Effector memory CD8-positive, alpha-beta T cell (primary cell): ENCODE measurements around the gene BCAP31.
"Not testable (repeated sequence)": the region's sequence is repeated elsewhere in the genome, so short reads cannot be mapped to it uniquely, and the experiment has no call there.

Experiments
- ATAC-seq: fragments of 150-1000 bp; cut with Tn5 transposase; replicated peaks from 2 replicates; pipeline ENCODE4 v1.10.0; 2021; ENCODE audit warnings: mild to moderate bottlenecking, moderate library complexity
- DNase-seq, 3 experiments: peaks; one replicate each; pipeline ENCODE4 v3.0.0; 2021
- H3K27ac Mint-ChIP-seq, 2 donors: one replicate each; pipeline ENCODE4 v1.8.0; 2022; ENCODE audit warnings: mild to moderate bottlenecking in 2 of 2, mixed read lengths in 2 of 2, moderate library complexity in 2 of 2
- H3K27me3 Mint-ChIP-seq, 2 donors: one replicate each; pipeline ENCODE4 v1.8.0; 2022; ENCODE audit warnings: mixed read lengths in 2 of 2
- H3K36me3 Mint-ChIP-seq: one replicate; pipeline ENCODE4 v1.8.0; 2022; ENCODE audit warnings: mild to moderate bottlenecking, moderate library complexity, mixed read lengths; ENCODE audit not compliant: insufficient read depth
- H3K4me1 Mint-ChIP-seq, 2 donors: one replicate each; pipeline ENCODE4 v1.8.0; 2022; ENCODE audit warnings: low read depth in 2 of 2, mixed read lengths in 2 of 2
- H3K4me3 Mint-ChIP-seq, 2 donors: one replicate each; pipeline ENCODE4 v1.8.0; 2022; ENCODE audit warnings: mild to moderate bottlenecking in 2 of 2, mixed read lengths in 2 of 2, moderate library complexity in 2 of 2
- H3K9me3 Mint-ChIP-seq, 2 donors: one replicate each; pipeline ENCODE4 v1.8.0; 2022; ENCODE audit warnings: mixed read lengths in 2 of 2

Gene BCAP31

DNA sequence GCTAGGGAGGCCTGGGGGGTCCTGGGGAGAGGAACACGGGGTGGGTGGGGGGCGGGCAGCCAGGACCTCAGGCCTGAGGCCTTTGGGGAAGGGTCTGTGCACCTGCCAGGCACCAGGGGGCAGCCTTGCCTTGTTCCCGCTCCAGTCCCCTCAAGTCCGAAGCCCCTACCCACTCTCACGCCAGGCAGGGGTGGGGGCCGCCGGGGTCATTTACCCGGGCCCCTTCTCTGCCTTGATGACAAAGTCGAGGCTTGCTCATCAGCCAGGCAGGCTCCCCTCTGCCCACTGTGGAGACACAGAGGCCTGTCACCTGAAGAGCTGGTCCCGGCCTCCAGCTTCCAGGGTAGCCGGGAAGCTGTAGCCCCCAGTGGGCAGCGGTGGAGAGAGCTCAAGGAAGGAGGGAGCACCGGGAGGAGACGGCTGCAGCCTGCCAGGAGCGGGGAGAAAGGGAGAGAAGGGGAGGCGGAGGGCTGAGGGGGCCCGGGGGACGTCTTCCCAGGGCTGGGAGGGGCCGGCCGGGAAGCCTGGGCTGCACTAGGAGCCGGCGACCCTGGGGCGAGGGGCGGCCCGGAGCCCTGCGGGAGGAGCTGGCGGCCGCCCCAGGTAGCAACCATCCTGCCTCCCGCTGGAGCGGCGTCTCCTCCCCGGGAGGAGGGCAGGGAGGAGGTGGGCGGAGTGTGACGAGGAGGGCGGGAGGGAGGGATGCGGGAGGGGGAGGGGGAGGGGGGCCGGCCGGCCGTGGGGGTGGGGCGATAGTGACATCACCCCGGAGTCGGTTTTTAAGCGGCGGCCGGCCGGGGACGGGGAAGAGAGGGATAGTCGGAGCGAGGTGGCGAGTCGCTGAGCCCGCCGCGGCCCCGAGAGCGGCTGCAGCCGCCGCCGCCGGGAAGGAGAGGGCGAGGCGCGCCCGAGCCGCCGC lies 36.8 kb downstream of the BCAP31 start, which contains the start of gene SLC6A8:
Gene SLC6A8, plus strand, starts transcription at position 806 of the 919 bp plus-strand sequence. CDS start 649 bp downstream, outside the sequence.
- ATAC-seq (peak; percentile 46), DNase-seq (no peak)
- Mint-ChIP-seq H3K27me3 (peaks cover 0 to 8% of the 10 kb centered on the region in 2 donors), H3K36me3 (no peaks in the 10 kb centered on the region), H3K4me3 (peak within 1 kb of the TSS; percentile 83 to 86), H3K4me1 (no peaks in the 10 kb centered on the region), H3K27ac (peak within 1 kb of the TSS in 1 of 2 donors; percentile 87), H3K9me3 (no peaks in the 10 kb centered on the region)

GRCh38 chrX:153686711-153687110 lies 37.5 kb downstream of the BCAP31 start:
- no peaks in the 10 kb centered on the region for H3K36me3 Mint-ChIP-seq
- DNase-seq (no peak), ATAC-seq (no peak)
- H3K4me1 Mint-ChIP-seq = no peaks in the 10 kb centered on the region
- peaks cover 0 to 8% of the 10 kb centered on the region in 2 donors for H3K27me3 Mint-ChIP-seq
- H3K4me3 Mint-ChIP-seq = peak overlapping the region; percentile 18 to 51
- H3K27ac Mint-ChIP-seq = no peak overlapping the region
- H3K9me3 Mint-ChIP-seq = no peaks in the 10 kb centered on the region

GRCh38 chrX:153685751-153686696 lies 38.2 kb downstream of the BCAP31 start:
- Mint-ChIP-seq H3K27ac (no peak overlapping the region), H3K9me3 (no peaks in the 10 kb centered on the region), H3K4me1 (no peaks in the 10 kb centered on the region), H3K4me3 (peak overlapping the region in 1 of 2 donors; percentile 51), H3K36me3 (no peaks in the 10 kb centered on the region), H3K27me3 (peaks cover 0 to 8% of the 10 kb centered on the region in 2 donors)
- DNase-seq = no peak
- ATAC-seq = no peak

DNA sequence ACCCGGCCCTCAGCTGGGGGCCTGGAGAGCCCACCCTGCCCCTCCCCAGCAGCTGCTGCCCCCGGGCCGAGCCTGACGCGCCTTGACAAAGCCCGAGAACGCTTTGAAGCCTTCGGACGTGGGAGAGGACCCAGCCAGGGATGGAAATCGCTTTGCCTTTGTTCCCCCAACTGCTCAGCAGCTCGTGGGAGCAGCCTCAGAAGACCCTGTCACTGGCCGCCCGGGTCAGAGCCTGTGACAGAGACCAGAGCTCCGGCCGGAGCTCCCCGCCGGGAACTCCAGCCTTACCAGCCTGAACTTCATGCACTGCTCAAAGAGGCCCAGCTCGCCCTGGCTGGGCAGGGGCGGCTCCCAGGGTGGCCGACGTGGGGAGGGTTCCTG lies 39.0 kb downstream of the BCAP31 start:
- ATAC-seq (no peak), DNase-seq (no peak)
- Mint-ChIP-seq H3K4me3 (no peak overlapping the region), H3K36me3 (no peaks in the 10 kb centered on the region), H3K27ac (no peak overlapping the region), H3K4me1 (no peaks in the 10 kb centered on the region), H3K27me3 (peaks cover 0 to 12% of the 10 kb centered on the region in 2 donors), H3K9me3 (no peaks in the 10 kb centered on the region)

DNA sequence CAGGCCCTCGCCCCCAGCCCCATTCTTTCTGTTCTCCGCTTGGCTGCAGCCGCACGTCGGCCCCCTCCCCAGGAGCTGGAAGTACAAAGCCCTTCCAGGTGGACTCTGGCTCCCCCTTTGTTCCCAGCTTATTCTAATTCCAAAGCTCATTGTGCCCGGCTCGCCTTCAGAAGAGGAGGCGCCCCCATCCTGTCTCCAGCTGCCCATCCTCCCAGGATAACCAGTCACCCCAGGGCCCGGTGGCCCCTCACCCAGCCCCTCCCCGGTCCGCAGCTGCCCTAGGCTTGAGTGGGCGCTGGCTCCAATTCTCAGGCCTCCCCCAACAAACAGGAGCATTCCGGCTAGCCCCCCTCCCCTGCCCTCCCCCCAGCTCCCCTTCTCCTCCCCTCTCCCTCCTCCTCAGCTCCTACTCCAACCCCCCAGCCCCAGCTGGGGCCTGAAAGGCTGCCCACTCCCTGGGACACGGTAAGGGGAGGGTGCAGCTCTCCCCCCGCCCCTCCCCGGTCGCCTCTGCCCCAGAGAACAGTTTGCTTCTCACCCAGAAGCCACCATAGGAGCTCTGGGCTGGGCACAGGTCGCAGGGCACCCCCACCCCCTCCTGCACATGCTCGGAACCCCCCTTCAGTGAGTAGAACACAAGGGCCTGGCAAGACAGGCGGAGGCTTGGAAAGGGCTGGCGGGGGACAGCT lies 39.6 kb downstream of the BCAP31 start:
- no peak overlapping the region for H3K27ac Mint-ChIP-seq
- H3K4me1 Mint-ChIP-seq = no peaks in the 10 kb centered on the region
- H3K4me3 Mint-ChIP-seq = no peak overlapping the region
- H3K9me3 Mint-ChIP-seq = no peaks in the 10 kb centered on the region
- ATAC-seq (no peak), DNase-seq (no peak)
- no peaks in the 10 kb centered on the region for H3K36me3 Mint-ChIP-seq
- peaks cover 0 to 17% of the 10 kb centered on the region in 2 donors for H3K27me3 Mint-ChIP-seq

DNA sequence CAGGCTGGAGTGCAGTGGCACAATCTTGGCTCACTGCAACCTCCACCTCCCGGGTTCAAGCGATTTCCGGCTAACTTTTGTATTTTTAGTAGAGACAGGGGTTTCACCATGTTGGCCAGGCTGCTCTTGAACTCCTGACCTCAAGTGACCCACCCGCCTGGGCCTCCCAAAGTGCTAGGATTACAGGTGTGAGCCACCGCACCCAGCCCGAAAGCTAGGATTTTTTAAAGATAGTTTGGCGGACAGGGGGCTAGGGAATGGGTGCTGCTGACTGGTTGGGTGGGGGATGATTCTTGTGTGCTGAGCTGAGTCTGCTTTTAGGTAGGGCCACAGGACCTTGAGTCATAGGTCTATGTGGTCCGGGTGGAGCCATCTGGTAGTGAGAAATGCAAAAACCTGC lies 40.7 kb downstream of the BCAP31 start:
- not testable (repeated sequence) for H3K27ac Mint-ChIP-seq, H3K36me3 Mint-ChIP-seq, H3K9me3 Mint-ChIP-seq, ATAC-seq, DNase-seq, H3K4me1 Mint-ChIP-seq, H3K4me3 Mint-ChIP-seq
- peaks cover 0 to 18% of the 10 kb centered on the region in 2 donors for H3K27me3 Mint-ChIP-seq

DNA sequence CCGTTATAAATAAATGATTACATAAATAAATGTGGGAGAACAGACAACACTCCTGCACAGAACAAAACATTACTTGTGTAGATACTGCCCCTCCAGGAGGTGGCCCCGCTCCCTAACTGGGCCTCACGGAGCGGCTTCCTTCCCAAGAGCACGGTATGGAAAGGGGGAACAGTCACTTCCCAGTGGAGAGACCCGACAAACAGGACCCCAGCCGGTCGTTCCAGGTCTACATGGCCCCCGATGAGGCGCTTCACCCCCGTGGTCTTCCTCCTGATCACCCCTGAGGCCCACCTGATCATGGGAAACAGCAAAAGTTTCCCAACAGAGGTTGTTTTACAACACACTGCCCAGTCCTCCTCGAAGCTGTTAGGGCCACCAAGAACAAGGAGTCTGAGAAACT lies 43.0 kb downstream of the BCAP31 start:
- Mint-ChIP-seq H3K9me3 (no peaks in the 10 kb centered on the region), H3K4me1 (no peaks in the 10 kb centered on the region), H3K36me3 (no peaks in the 10 kb centered on the region), H3K27ac (no peak overlapping the region), H3K4me3 (no peak overlapping the region), H3K27me3 (peaks cover 0 to 10% of the 10 kb centered on the region in 2 donors)
- ATAC-seq (no peak), DNase-seq (no peak)

DNA sequence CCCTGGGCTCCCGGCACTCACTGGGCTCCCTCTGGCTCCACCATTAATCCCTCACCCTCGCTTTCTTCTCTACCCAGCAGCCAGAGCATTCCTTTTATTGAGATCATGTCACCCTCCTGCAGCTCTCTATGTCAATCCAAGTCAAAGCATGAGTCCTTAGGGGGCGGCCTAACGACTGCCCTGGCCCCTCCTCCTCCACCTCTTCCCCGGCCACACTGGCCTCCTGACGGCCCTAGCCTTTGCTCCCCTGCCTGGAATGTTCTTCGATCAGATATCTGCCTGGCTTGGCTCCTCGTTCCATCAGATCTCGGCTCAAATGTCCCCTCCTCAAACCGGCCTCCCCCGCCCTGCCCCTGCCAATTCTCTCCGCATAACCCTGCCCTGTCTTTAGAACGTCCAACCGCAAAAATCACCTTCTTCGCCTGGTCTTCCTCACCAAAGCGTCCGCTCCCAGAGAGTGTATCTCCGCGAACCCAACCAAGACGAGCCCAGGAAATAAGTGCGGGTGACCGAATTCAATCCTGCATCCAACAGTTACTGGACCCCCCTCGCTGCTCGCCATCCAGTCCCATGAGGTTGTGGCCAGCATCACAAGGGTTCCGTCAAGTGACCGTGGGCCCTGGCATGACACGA lies 49.9 kb downstream of the BCAP31 start:
- Mint-ChIP-seq H3K36me3 (no peaks in the 10 kb centered on the region), H3K27me3 (peaks cover 26 to 30% of the 10 kb centered on the region in 2 donors), H3K4me3 (peak overlapping the region; percentile 9 to 45), H3K9me3 (no peaks in the 10 kb centered on the region), H3K27ac (no peak overlapping the region), H3K4me1 (peaks cover 0 to 3% of the 10 kb centered on the region in 2 donors)
- ATAC-seq (no peak), DNase-seq (no peak)

GRCh38 chrX:153673428-153674218 lies 50.6 kb downstream of the BCAP31 start, which contains the start of gene PNCK:
Gene PNCK, minus strand, starts transcription at chrX:153673813. Its CDS starts 737 bp downstream, at chrX:153673076.
- Mint-ChIP-seq H3K9me3 (no peaks in the 10 kb centered on the region), H3K4me3 (peak within 1 kb of the TSS; percentile 9 to 45), H3K36me3 (no peaks in the 10 kb centered on the region), H3K4me1 (peaks cover 0 to 3% of the 10 kb centered on the region in 2 donors), H3K27ac (no peak within 1 kb of the TSS), H3K27me3 (peaks cover 26 to 30% of the 10 kb centered on the region in 2 donors)
- ATAC-seq (no peak), DNase-seq (no peak)

DNA sequence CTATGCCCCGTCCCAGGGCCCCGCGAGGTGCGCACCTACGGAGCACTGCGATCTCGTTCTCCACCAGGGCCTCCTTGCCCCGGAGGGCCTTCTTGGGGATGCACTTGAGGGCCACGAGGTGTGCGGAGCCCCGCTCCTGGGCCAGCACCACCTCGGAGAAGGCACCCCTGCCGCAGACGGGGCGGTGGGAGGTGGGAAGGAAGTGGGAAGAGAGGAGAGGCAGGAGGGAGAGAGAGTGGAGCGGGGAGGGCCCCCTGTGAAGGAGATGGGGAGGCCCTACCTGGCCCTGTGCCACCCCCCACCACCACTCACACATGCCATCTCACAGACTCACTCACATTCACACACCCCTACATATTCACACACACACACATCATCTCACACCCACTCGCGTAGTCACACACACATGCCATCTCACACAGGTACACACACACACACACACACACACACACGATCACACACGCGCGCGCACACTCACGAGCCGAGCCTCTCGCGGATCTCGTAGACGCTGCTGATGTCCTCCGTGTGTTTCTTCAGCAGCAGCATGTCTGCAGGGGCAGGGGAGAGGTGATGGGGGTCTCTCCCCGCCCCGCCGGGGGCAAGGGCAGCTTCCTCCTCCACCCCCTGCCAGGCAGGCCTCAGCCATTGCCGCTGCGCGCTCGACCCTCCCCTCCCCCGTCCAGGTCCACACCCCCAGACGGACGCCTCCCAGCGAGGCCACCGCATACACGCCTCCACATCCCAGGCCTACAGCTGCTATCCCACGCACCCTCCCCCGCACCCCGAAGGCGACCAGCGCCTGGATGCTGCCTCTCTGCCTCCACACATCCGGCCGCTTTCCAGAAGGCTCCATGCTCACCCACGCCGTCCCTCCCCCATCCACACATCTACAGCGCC lies 51.4 kb downstream of the BCAP31 start:
- Mint-ChIP-seq H3K27me3 (peaks cover 29 to 34% of the 10 kb centered on the region in 2 donors), H3K9me3 (no peaks in the 10 kb centered on the region), H3K4me1 (peaks cover 4 to 5% of the 10 kb centered on the region in 2 donors), H3K36me3 (no peaks in the 10 kb centered on the region), H3K27ac (no peak overlapping the region), H3K4me3 (no peak overlapping the region)
- no peak for DNase-seq
- no peak for ATAC-seq
